Liver (tissue), 3 donors: ENCODE results near the gene PMFBP1.

Experiments used
- CTCF ChIP-seq: fragments of 150-350 bp; IDR thresholded peaks from 2 replicates; pipeline ENCODE4 v1.5.1; 2017; ENCODE audit warnings: improper control_type of control experiment, low read depth, low read length; ENCODE audit not compliant: missing input control
- HNF4A ChIP-seq, 2 donors: conservative IDR thresholded peaks; 2 replicates each; pipeline ENCODE4 v1.6.1; 2016; ENCODE audit warnings: antibody characterized with exemption in 2 of 2, mild to moderate bottlenecking in 2 of 2
- MAX ChIP-seq: IDR thresholded peaks from 2 replicates; pipeline ENCODE4 v1.6.1; 2016; ENCODE audit warnings: antibody characterized with exemption
- REST ChIP-seq: IDR thresholded peaks from 2 replicates; pipeline ENCODE4 v1.6.1; 2016; ENCODE audit warnings: antibody characterized with exemption, mild to moderate bottlenecking
- RXRA ChIP-seq, 2 donors: IDR thresholded peaks; 2 replicates each; pipeline ENCODE4 v1.6.1; 2017 to 2018; ENCODE audit warnings: antibody characterized with exemption in 2 of 2, mild to moderate bottlenecking in 1 of 2
- YY1 ChIP-seq: IDR thresholded peaks from 2 replicates; pipeline ENCODE4 v1.6.1; 2016; ENCODE audit warnings: antibody characterized with exemption, mild to moderate bottlenecking
- donor health status: healthy.
- donor health status: healthy.

GRCh38 chr16:72125635-72126428 lies 46.1 kb downstream of the PMFBP1 start:
- TF ChIP-seq CTCF (no peak), YY1 (no peak), RXRA (IDR thresholded peaks at IDR 0.05) (no peak), HNF4A (conservative IDR thresholded peaks at IDR 0.05) (no peak), MAX (no peak), REST (no peak)
